AG10803 (cell line): ENCODE measurements around the gene AFG1L.
A peak's percentile ranks its signal among the peaks of the same experiment; 100 is the strongest.
"Not testable (repeated sequence)": the region's sequence is repeated elsewhere in the genome, so short reads cannot be mapped to it uniquely, and the experiment has no call there.

Experiments used
- DNase-seq: peaks from one replicate; pipeline ENCODE4 v3.0.0; 2010; ENCODE audit warnings: low read depth
- H3K4me3 ChIP-seq: 2 replicates; pipeline ENCODE4 v1.5.1; 2011; ENCODE audit warnings: mild to moderate bottlenecking, low read length, control low read depth
- CTCF ChIP-seq: conservative IDR thresholded peaks from 2 replicates; pipeline ENCODE4 v1.5.1; 2011; ENCODE audit warnings: mild to moderate bottlenecking, low read length, control low read depth, inconsistent platforms

Gene AFG1L

GRCh38 chr6:108294727-108295625, at the start of gene AFG1L:
Gene AFG1L (plus strand): TSS chr6:108295054. CDS start chr6:108295080, 26 bp downstream.
- peak within 1 kb of the TSS; percentile 88 for H3K4me3 ChIP-seq
- TF ChIP-seq CTCF = no peak
- peak; percentile 87 for DNase-seq

GRCh38 chr6:108245095-108245494, 49.8 kb upstream of the AFG1L start:
- not testable (repeated sequence) for H3K4me3 ChIP-seq, DNase-seq

GRCh38 chr6:108247965-108248536, 46.8 kb upstream of the AFG1L start:
- no peak for TF ChIP-seq CTCF
- H3K4me3 ChIP-seq = no peak overlapping the region
- no peak for DNase-seq

GRCh38 chr6:108250240-108250866, 44.5 kb upstream of the AFG1L start:
- TF ChIP-seq CTCF = peak; percentile 16; the same call in 1 of the 2 replicates
- no peak overlapping the region for H3K4me3 ChIP-seq
- DNase-seq = no peak

GRCh38 chr6:108251252-108251651, 43.6 kb upstream of the AFG1L start:
- no peak for TF ChIP-seq CTCF
- no peak for DNase-seq
- no peak overlapping the region for H3K4me3 ChIP-seq

GRCh38 chr6:108252055-108252454, 42.8 kb upstream of the AFG1L start:
- TF ChIP-seq CTCF = no peak
- H3K4me3 ChIP-seq = no peak overlapping the region
- no peak for DNase-seq

GRCh38 chr6:108253241-108253640, 41.6 kb upstream of the AFG1L start:
- no peak for DNase-seq
- H3K4me3 ChIP-seq = no peak overlapping the region
- no peak for TF ChIP-seq CTCF
